Measurements from ENCODE around the gene UBE2E2.

UBE2E2 gene

DNA sequence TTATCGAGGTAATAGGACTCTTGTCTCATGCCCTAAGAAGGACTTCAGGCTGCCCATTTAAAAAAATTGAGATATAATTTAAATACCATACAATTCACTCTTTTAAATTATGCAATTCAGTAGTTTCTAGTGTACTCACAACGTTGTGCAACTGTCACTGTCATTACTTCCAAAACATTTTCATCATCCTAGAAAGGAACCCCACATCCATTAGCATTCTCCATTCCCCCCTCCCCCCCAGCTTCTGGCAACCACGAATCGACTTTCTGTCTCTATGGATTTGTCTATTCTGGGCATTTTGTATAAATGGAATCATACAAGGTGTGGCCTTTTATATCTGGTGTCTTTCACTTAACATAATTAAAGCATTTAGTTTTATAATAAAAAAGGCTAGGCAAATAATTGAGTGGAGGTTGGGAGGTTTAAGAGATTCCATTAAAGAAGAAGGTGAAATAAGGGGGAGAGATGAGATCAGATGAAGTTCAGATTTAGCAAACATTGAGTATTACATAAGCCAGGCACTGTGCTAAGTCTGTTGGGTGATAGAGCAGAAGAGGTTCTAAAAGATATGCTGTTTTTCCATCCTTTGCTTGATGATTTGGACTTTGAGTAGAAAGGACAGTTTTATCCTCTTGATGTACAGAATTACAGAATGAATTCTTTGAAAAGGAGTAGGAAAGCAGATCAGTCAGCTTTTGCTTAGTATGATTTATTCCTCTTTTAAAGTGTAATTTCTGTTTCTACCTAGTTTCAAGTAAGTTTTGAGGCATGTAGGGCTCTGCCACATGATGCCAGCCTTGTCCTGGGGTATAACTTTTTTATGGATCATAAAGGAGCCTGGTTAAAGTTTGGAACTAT is 36.3 kb downstream of the UBE2E2 start (continued):
- TF ChIP-seq, protein P1, sequence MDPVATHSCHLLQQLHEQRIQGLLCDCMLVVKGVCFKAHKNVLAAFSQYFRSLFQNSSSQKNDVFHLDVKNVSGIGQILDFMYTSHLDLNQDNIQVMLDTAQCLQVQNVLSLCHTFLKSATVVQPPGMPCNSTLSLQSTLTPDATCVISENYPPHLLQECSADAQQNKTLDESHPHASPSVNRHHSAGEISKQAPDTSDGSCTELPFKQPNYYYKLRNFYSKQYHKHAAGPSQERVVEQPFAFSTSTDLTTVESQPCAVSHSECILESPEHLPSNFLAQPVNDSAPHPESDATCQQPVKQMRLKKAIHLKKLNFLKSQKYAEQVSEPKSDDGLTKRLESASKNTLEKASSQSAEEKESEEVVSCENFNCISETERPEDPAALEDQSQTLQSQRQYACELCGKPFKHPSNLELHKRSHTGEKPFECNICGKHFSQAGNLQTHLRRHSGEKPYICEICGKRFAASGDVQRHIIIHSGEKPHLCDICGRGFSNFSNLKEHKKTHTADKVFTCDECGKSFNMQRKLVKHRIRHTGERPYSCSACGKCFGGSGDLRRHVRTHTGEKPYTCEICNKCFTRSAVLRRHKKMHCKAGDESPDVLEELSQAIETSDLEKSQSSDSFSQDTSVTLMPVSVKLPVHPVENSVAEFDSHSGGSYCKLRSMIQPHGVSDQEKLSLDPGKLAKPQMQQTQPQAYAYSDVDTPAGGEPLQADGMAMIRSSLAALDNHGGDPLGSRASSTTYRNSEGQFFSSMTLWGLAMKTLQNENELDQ (tag by site-specific recombination; IDR thresholded peaks at IDR 0.05; ENCODE audit: low read depth) = no peak
- no peak for TF ChIP-seq ZNF416 (tag by site-specific recombination; IDR thresholded peaks at IDR 0.05)
- no peak for TF ChIP-seq KLF8 (tag by site-specific recombination; IDR thresholded peaks at IDR 0.05)
- TF ChIP-seq, protein P2, sequence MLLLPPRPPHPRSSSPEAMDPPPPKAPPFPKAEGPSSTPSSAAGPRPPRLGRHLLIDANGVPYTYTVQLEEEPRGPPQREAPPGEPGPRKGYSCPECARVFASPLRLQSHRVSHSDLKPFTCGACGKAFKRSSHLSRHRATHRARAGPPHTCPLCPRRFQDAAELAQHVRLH (tag by site-specific recombination; IDR thresholded peaks at IDR 0.05) = no peak
- TF ChIP-seq, protein P3, sequence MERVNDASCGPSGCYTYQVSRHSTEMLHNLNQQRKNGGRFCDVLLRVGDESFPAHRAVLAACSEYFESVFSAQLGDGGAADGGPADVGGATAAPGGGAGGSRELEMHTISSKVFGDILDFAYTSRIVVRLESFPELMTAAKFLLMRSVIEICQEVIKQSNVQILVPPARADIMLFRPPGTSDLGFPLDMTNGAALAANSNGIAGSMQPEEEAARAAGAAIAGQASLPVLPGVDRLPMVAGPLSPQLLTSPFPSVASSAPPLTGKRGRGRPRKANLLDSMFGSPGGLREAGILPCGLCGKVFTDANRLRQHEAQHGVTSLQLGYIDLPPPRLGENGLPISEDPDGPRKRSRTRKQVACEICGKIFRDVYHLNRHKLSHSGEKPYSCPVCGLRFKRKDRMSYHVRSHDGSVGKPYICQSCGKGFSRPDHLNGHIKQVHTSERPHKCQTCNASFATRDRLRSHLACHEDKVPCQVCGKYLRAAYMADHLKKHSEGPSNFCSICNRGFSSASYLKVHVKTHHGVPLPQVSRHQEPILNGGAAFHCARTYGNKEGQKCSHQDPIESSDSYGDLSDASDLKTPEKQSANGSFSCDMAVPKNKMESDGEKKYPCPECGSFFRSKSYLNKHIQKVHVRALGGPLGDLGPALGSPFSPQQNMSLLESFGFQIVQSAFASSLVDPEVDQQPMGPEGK (tag by site-specific recombination; IDR thresholded peaks at IDR 0.05) = no peak
- no peak for TF ChIP-seq SP2 (tag by site-specific recombination; IDR thresholded peaks at IDR 0.05)
- TF ChIP-seq ZFP37 (tag by site-specific recombination; IDR thresholded peaks at IDR 0.05) = no peak
- TF ChIP-seq, protein P4, sequence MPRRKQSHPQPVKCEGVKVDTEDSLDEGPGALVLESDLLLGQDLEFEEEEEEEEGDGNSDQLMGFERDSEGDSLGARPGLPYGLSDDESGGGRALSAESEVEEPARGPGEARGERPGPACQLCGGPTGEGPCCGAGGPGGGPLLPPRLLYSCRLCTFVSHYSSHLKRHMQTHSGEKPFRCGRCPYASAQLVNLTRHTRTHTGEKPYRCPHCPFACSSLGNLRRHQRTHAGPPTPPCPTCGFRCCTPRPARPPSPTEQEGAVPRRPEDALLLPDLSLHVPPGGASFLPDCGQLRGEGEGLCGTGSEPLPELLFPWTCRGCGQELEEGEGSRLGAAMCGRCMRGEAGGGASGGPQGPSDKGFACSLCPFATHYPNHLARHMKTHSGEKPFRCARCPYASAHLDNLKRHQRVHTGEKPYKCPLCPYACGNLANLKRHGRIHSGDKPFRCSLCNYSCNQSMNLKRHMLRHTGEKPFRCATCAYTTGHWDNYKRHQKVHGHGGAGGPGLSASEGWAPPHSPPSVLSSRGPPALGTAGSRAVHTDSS (tag by site-specific recombination; IDR thresholded peaks at IDR 0.05) = no peak
- TF ChIP-seq ZIC2 (tag by site-specific recombination; IDR thresholded peaks at IDR 0.05) = no peak
- TF ChIP-seq, protein P5, sequence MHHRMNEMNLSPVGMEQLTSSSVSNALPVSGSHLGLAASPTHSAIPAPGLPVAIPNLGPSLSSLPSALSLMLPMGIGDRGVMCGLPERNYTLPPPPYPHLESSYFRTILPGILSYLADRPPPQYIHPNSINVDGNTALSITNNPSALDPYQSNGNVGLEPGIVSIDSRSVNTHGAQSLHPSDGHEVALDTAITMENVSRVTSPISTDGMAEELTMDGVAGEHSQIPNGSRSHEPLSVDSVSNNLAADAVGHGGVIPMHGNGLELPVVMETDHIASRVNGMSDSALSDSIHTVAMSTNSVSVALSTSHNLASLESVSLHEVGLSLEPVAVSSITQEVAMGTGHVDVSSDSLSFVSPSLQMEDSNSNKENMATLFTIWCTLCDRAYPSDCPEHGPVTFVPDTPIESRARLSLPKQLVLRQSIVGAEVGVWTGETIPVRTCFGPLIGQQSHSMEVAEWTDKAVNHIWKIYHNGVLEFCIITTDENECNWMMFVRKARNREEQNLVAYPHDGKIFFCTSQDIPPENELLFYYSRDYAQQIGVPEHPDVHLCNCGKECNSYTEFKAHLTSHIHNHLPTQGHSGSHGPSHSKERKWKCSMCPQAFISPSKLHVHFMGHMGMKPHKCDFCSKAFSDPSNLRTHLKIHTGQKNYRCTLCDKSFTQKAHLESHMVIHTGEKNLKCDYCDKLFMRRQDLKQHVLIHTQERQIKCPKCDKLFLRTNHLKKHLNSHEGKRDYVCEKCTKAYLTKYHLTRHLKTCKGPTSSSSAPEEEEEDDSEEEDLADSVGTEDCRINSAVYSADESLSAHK (tag by site-specific recombination; IDR thresholded peaks at IDR 0.05) = 0 out of 2 replicates have a peak, but pooled peaks have one; percentile 32
- no peak for TF ChIP-seq KLF9 (tag by site-specific recombination; IDR thresholded peaks at IDR 0.05; ENCODE audit: low read depth)
- TF ChIP-seq ZBTB17 (tag by site-specific recombination; IDR thresholded peaks at IDR 0.05) = 0 out of 2 replicates have a peak, but pooled peaks have one; percentile 43
- TF ChIP-seq, protein P6, sequence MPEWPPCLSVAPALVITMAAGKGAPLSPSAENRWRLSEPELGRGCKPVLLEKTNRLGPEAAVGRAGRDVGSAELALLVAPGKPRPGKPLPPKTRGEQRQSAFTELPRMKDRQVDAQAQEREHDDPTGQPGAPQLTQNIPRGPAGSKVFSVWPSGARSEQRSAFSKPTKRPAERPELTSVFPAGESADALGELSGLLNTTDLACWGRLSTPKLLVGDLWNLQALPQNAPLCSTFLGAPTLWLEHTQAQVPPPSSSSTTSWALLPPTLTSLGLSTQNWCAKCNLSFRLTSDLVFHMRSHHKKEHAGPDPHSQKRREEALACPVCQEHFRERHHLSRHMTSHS (tag by site-specific recombination; IDR thresholded peaks at IDR 0.05) = no peak
- TF ChIP-seq ZNF404 (tag by site-specific recombination; IDR thresholded peaks at IDR 0.05) = no peak
- no peak for TF ChIP-seq GFI1B (tag by site-specific recombination; IDR thresholded peaks at IDR 0.05)
- TF ChIP-seq, protein P7, sequence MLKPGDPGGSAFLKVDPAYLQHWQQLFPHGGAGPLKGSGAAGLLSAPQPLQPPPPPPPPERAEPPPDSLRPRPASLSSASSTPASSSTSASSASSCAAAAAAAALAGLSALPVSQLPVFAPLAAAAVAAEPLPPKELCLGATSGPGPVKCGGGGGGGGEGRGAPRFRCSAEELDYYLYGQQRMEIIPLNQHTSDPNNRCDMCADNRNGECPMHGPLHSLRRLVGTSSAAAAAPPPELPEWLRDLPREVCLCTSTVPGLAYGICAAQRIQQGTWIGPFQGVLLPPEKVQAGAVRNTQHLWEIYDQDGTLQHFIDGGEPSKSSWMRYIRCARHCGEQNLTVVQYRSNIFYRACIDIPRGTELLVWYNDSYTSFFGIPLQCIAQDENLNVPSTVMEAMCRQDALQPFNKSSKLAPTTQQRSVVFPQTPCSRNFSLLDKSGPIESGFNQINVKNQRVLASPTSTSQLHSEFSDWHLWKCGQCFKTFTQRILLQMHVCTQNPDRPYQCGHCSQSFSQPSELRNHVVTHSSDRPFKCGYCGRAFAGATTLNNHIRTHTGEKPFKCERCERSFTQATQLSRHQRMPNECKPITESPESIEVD (tag by site-specific recombination; IDR thresholded peaks at IDR 0.05) = peak; percentile 58
- TF ChIP-seq YY1 (tag by site-specific recombination; IDR thresholded peaks at IDR 0.05) = no peak
- no peak for TF ChIP-seq BCL11A (tag by site-specific recombination; IDR thresholded peaks at IDR 0.05; ENCODE audit: low read depth)
- TF ChIP-seq, protein P8, sequence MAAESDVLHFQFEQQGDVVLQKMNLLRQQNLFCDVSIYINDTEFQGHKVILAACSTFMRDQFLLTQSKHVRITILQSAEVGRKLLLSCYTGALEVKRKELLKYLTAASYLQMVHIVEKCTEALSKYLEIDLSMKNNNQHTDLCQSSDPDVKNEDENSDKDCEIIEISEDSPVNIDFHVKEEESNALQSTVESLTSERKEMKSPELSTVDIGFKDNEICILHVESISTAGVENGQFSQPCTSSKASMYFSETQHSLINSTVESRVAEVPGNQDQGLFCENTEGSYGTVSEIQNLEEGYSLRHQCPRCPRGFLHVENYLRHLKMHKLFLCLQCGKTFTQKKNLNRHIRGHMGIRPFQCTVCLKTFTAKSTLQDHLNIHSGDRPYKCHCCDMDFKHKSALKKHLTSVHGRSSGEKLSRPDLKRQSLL (tag by site-specific recombination; IDR thresholded peaks at IDR 0.05) = peak; percentile 31; the same call in 1 of the 2 replicates
- TF ChIP-seq ZNF629 (tag by site-specific recombination; IDR thresholded peaks at IDR 0.05) = no peak

Measured in HEK293 (cell line).